Upper lobe of left lung (tissue), 6 donors: ENCODE measurements around the gene STAT3. TPM values are rescaled to one million over a fixed set of nuclear protein-coding genes. Genes with fewer than 3 reads are reported as not detected.

Experiments used
- ATAC-seq, 2 donors: fragments of 200-7000 bp; cut with Tn5 transposase; one replicate each; pipeline ENCODE4 v1.9.1; 2022; ENCODE audit warnings: mild to moderate bottlenecking in 2 of 2, moderate library complexity in 2 of 2; ENCODE audit not compliant: low FRiP score in 2 of 2
- DNase-seq, 2 donors: peaks; one replicate each; pipeline ENCODE4 v3.0.0-alpha.2; 2019 to 2020
- H3K27ac ChIP-seq, 4 donors: fragments of 200-600 bp; sonication (generic); one replicate each; pipeline ENCODE4 v1.5.1; 2016 to 2019
- H3K27me3 ChIP-seq, 4 donors: fragments of 200-600 bp; sonication (generic); one replicate each; pipeline ENCODE4 v1.5.1; 2017 to 2019
- H3K36me3 ChIP-seq, 4 donors: fragments of 200-600 bp; sonication (generic); one replicate each; pipeline ENCODE4 v1.5.1; 2016 to 2019
- H3K4me1 ChIP-seq, 4 donors: fragments of 200-600 bp; sonication (generic); one replicate each; pipeline ENCODE4 v1.5.1; 2018 to 2019
- H3K4me3 ChIP-seq, 4 donors: fragments of 200-600 bp; sonication (generic); one replicate each; pipeline ENCODE4 v1.5.1; 2017 to 2019; ENCODE audit warnings: mild to moderate bottlenecking in 2 of 4, moderate library complexity in 1 of 4
- H3K9me3 ChIP-seq, 4 donors: fragments of 200-600 bp; sonication (generic); one replicate each; pipeline ENCODE4 v1.5.1; 2018 to 2019
- EP300 ChIP-seq, 4 donors: sonication (generic); formaldehyde crosslinking; IDR thresholded peaks; one replicate each; pipeline ENCODE4 v1.5.1; 2017; ENCODE audit warnings: antibody characterized with exemption in 4 of 4, control low read depth in 2 of 4
- POLR2A ChIP-seq, 4 donors: fragments of 450-650 bp; IDR thresholded peaks; one replicate each; pipeline ENCODE4 v1.5.1; 2016 to 2017; ENCODE audit warnings: antibody characterized with exemption in 4 of 4, mild to moderate bottlenecking in 2 of 4
- POLR2AphosphoS5 ChIP-seq, 2 donors: sonication (generic); formaldehyde crosslinking; IDR thresholded peaks; one replicate each; pipeline ENCODE4 v1.5.1; 2017; ENCODE audit warnings: antibody characterized with exemption in 2 of 2
- WGBS, 2 donors: methylation state at CpG; one replicate each; pipeline ENCODE4 v1.1.5; 2017 to 2018; 5-methylcytosine and 5-hydroxymethylcytosine counted together
- total RNA-seq, 6 donors: library from RNA; depleted of rRNA in 4 of 6; stranded (reverse); fragments of >200 nt in 4 of 6; gene quantifications; one replicate each; pipeline versions ENCODE4 v1.1.0 to v1.2.1, GENCODE V29; 2016 to 2021
- TF ChIP-seq, protein P1 (sequence below), 6 experiments: fragments of 450-650 bp in 4 of 6; fragments of 200-600 bp in 2 of 6; sonication (generic) in 2 of 6; IDR thresholded peaks; one replicate each; pipeline ENCODE4 v1.5.1; 2016 to 2019; ENCODE audit warnings: antibody characterized with exemption in 6 of 6
- donor health status: DM: no; HTN: no; CAD: no; lungs with moderate emphysema.
- donor health status: DM: no; HTN: yes; CAD: no; lungs with severe emphysema.

STAT3 gene
- total RNA-seq, 6 donors from 2014 or later: 228 to 335 (median 264) TPM

DNA sequence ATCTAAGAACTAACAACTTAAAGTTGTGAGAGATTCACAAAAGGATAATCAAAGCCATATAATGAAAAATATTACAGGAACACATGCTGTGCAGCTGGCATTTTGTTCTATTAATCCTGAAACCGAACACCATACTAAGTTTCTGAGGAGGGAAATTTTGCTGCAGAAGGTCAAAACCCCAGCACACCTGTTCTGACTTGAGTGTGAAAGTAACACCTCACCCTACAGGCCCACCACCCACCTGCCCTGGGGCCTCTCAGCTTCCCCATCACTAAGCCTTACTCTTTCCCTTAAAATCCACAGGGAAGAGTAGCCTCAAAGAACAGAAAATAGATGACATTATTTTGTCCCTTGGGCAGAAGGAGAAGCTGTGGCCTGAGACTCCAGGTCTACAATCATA is 55.2 kb downstream of the STAT3 start:
- H3K4me3 ChIP-seq: no peak overlapping the region
- peaks cover 11 to 17% (median 15%) of the 10 kb centered on the region in 4 donors for H3K4me1 ChIP-seq
- ATAC-seq (no peak), DNase-seq (no peak)
- WGBS, 2 donors: 82 to 91% methylated on average over 1 of the region's 1 CpG
- no peaks in the 10 kb centered on the region for H3K9me3 ChIP-seq
- H3K27me3 ChIP-seq: no peaks in the 10 kb centered on the region
- peaks cover 64 to 97% (median 91%) of the 10 kb centered on the region in 4 donors for H3K36me3 ChIP-seq
- no peak overlapping the region for H3K27ac ChIP-seq
- TF ChIP-seq EP300 (IDR thresholded peaks at IDR 0.05): no peak
- TF ChIP-seq, protein P1, sequence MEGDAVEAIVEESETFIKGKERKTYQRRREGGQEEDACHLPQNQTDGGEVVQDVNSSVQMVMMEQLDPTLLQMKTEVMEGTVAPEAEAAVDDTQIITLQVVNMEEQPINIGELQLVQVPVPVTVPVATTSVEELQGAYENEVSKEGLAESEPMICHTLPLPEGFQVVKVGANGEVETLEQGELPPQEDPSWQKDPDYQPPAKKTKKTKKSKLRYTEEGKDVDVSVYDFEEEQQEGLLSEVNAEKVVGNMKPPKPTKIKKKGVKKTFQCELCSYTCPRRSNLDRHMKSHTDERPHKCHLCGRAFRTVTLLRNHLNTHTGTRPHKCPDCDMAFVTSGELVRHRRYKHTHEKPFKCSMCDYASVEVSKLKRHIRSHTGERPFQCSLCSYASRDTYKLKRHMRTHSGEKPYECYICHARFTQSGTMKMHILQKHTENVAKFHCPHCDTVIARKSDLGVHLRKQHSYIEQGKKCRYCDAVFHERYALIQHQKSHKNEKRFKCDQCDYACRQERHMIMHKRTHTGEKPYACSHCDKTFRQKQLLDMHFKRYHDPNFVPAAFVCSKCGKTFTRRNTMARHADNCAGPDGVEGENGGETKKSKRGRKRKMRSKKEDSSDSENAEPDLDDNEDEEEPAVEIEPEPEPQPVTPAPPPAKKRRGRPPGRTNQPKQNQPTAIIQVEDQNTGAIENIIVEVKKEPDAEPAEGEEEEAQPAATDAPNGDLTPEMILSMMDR (IDR thresholded peaks at IDR 0.05): no peak
- no peak for TF ChIP-seq POLR2AphosphoS5 (IDR thresholded peaks at IDR 0.05)
- TF ChIP-seq POLR2A (IDR thresholded peaks at IDR 0.05): no peak

GRCh38 chr17:42329025-42329976 is 58.9 kb downstream of the STAT3 start:
- TF ChIP-seq, protein P1 (IDR thresholded peaks at IDR 0.05): no peak
- TF ChIP-seq POLR2A (IDR thresholded peaks at IDR 0.05) (no peak), POLR2AphosphoS5 (IDR thresholded peaks at IDR 0.05) (peak in 1 of 2 donors; percentile 35), EP300 (IDR thresholded peaks at IDR 0.05) (peak in 1 of 4 donors; percentile 85)
- ATAC-seq: peak; percentile 60 to 62
- peak overlapping the region; percentile 54 to 75 (median 61) for H3K27ac ChIP-seq

DNA sequence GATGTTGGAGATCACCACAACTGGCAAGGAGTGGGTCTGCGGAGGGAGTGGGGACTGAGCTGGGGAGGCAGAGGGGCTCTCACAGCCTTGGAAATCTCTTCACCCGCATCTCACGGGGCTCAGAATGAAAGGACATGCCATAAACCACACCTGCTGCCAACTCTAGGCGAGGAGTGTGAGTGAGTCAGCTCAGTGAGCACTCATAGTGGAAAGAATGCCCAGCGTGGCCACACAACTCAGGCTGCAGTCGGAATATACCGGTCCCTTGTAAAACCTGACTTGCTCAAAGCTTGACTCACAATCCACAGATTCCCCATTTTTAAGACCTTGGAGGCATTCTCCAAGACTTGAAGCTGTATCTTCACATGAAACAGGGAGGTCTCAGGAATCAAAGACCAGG is 63.2 kb downstream of the STAT3 start:
- TF ChIP-seq, protein P1 (IDR thresholded peaks at IDR 0.05): no peak
- TF ChIP-seq POLR2AphosphoS5 (IDR thresholded peaks at IDR 0.05): no peak
- no peak for TF ChIP-seq POLR2A (IDR thresholded peaks at IDR 0.05)
- TF ChIP-seq EP300 (IDR thresholded peaks at IDR 0.05): no peak
- Histone ChIP-seq H3K9me3 (no peaks in the 10 kb centered on the region), H3K27me3 (no peaks in the 10 kb centered on the region), H3K36me3 (peaks cover 49 to 100% (median 80%) of the 10 kb centered on the region in 4 donors), H3K4me1 (peaks cover 25 to 36% (median 30%) of the 10 kb centered on the region in 4 donors), H3K27ac (peak overlapping the region in 3 of 4 donors; percentile 12 to 60 (median 34)), H3K4me3 (no peak overlapping the region)
- ATAC-seq: peak in 1 of 2 donors; percentile 59
- peak in 1 of 2 donors; percentile 48 for DNase-seq
- 75 to 84% methylated on average over 7 of the region's 7 CpGs for WGBS, 2 donors

More at GRCh38 chr17:42329025-42329976, 58.9 kb downstream of the STAT3 start:
- WGBS, 2 donors: 57 to 60% methylated on average over 10 to 11 of the region's 11 CpGs
- DNase-seq: peak in 1 of 2 donors; percentile 71
- H3K27me3 ChIP-seq: no peaks in the 10 kb centered on the region
- H3K4me1 ChIP-seq: peaks cover 11 to 17% (median 15%) of the 10 kb centered on the region in 4 donors
- peaks cover 59 to 100% (median 89%) of the 10 kb centered on the region in 4 donors for H3K36me3 ChIP-seq
- H3K9me3 ChIP-seq: no peaks in the 10 kb centered on the region
- no peak overlapping the region for H3K4me3 ChIP-seq

GRCh38 chr17:42323268-42323773 is 64.9 kb downstream of the STAT3 start:
- ATAC-seq: no peak
- 89 to 96% methylated on average over 5 of the region's 5 CpGs for WGBS, 2 donors
- H3K27me3 ChIP-seq: no peaks in the 10 kb centered on the region
- TF ChIP-seq POLR2A (IDR thresholded peaks at IDR 0.05): no peak
- no peak for TF ChIP-seq EP300 (IDR thresholded peaks at IDR 0.05)
- TF ChIP-seq POLR2AphosphoS5 (IDR thresholded peaks at IDR 0.05): no peak
- TF ChIP-seq, protein P1 (IDR thresholded peaks at IDR 0.05): no peak
- H3K4me1 ChIP-seq: peaks cover 17 to 32% (median 18%) of the 10 kb centered on the region in 4 donors
- H3K36me3 ChIP-seq: peaks cover 44 to 98% (median 79%) of the 10 kb centered on the region in 4 donors
- no peak for DNase-seq
- no peaks in the 10 kb centered on the region for H3K9me3 ChIP-seq
- H3K4me3 ChIP-seq: no peak overlapping the region
- H3K27ac ChIP-seq: peak overlapping the region in 3 of 4 donors; percentile 13 to 75 (median 62)
